GM18499 (cell line): ENCODE measurements around the gene NLGN3.
A peak's percentile ranks its signal among the peaks of the same experiment; 100 is the strongest.

Experiments
- ATAC-seq: cut with Tn5 transposase; IDR thresholded peaks from one replicate; pipeline ENCODE4 v1.9.1; 2021; ENCODE audit warnings: moderate number of reproducible peaks; ENCODE audit not compliant: insufficient read depth, unreplicated experiment

The NLGN3 gene

GRCh38 chrX:71144651-71145050 is at the start of gene NLGN3:
TSS of gene NLGN3 (plus strand) at chrX:71144841. CDS start at chrX:71147750, 2,909 bp downstream.
- no peak for ATAC-seq

DNA sequence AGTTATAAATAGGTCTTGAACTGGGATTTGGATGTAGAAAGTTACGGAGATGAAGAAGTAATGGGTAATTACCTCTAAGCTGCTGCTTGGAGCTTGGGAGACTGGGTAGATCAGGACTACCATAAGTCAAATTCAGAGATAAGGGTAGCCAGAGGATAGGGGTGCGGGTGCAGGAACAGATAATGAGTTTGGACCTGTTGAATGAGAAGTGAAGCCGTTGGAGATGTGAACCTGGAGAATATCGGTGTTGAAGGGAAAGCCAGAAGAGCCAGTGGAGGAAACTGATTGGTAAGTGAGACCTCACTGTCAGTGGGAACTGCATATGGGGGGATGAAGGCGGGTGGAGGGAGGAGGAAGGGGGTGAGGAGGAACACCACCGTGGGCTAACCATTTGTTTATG is 49.6 kb upstream of the NLGN3 start:
- no peak for ATAC-seq

DNA sequence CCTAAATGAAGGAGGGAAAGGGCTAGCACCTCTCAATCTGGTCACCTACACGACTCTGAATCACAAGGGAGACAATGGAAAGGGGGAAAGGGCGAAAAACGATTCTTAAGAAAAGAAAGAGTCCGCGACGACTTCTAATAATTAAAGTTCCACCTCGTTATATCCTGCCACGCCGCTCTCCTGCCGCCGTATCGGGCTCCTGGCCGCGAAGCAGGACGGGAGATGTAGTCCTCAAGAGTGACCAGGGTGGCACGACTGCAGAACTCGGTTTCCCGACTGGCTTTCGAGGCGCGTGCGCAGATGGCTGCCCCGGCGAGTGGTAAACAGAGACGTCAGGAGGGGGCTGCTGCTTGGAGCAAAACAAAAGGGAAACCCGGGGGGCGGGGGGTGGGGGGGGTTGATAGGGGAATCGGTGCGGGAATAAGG is 49.1 kb upstream of the NLGN3 start, which contains the start of gene FOXO4:
Gene FOXO4 (plus strand): TSS at position 297 of the 426 bp plus-strand sequence. CDS start 678 bp downstream, outside the sequence.
- peak; percentile 77 for ATAC-seq

DNA sequence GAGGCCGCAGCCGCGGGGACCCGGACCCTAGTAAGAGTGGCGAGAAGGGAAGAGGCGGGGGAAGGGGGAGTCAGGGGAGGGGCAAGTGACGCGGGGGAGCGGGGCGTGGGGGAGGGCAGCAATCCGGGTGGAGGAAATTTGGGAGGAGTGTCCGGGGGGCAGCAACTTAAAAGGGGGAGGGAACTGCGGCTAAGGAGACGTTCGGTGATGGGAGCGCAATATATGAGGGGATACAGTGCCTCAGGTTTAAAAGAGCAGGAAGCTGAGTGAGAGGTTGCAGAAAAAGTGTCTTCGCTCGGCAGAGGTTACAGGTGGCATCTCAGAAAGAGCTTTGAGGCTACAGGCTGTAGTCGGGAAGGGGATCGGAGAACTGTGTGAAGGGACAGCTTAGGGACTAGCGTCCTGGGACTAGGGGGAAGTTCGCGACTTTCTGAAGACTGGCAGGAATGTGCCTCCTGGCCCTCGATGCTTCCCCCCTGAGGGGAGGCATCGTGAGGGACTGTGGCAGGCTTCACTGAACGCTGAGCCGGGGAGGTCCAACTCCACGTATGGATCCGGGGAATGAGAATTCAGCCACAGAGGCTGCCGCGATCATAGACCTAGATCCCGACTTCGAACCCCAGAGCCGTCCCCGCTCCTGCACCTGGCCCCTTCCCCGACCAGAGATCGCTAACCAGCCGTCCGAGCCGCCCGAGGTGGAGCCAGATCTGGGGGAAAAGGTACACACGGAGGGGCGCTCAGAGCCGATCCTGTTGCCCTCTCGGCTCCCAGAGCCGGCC is 48.5 kb upstream of the NLGN3 start:
- ATAC-seq = no peak

DNA sequence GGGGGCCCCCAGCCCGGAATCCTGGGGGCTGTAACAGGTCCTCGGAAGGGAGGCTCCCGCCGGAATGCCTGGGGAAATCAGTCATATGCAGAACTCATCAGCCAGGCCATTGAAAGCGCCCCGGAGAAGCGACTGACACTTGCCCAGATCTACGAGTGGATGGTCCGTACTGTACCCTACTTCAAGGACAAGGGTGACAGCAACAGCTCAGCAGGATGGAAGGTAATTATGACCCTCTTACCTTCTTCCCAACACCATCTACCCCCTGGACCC is 47.9 kb upstream of the NLGN3 start:
- ATAC-seq = no peak

- no peak for ATAC-seq
Observed at GRCh38 chrX:71098302-71098701, 46.3 kb upstream of the NLGN3 start.

DNA sequence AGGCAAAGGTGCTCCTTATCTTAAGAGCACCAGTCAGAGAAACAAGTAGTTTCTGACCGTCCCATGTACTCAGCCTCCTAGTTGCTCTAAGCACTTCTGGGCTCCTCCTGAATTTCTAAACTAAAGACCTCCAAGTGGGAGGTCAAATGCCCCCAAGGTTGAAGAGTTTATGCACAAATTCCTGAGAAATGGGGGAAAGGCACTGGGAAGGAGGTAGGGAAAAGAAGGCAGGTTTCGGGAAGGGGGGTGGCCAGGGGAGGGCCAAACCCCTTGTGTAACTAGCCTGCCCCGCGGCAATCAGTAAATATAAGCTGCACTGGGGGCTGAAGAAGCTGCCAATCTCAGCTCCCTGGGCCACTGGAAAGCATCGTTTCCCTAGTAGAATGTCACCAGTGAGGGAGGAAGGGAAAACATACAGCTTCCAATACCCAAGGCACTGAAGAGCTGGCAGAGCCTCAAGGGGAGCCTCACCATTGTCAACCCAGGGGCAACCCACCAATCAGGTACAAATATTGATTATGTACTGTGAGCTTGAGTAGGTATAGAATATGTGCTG is 45.6 kb upstream of the NLGN3 start:
- no peak for ATAC-seq

- ATAC-seq = no peak
Observed at GRCh38 chrX:71099736-71100135, 44.9 kb upstream of the NLGN3 start.

GRCh38 chrX:71100581-71101505 is 43.8 kb upstream of the NLGN3 start:
- ATAC-seq = no peak

- no peak for ATAC-seq
Observed at GRCh38 chrX:71102292-71102691, 42.3 kb upstream of the NLGN3 start.

DNA sequence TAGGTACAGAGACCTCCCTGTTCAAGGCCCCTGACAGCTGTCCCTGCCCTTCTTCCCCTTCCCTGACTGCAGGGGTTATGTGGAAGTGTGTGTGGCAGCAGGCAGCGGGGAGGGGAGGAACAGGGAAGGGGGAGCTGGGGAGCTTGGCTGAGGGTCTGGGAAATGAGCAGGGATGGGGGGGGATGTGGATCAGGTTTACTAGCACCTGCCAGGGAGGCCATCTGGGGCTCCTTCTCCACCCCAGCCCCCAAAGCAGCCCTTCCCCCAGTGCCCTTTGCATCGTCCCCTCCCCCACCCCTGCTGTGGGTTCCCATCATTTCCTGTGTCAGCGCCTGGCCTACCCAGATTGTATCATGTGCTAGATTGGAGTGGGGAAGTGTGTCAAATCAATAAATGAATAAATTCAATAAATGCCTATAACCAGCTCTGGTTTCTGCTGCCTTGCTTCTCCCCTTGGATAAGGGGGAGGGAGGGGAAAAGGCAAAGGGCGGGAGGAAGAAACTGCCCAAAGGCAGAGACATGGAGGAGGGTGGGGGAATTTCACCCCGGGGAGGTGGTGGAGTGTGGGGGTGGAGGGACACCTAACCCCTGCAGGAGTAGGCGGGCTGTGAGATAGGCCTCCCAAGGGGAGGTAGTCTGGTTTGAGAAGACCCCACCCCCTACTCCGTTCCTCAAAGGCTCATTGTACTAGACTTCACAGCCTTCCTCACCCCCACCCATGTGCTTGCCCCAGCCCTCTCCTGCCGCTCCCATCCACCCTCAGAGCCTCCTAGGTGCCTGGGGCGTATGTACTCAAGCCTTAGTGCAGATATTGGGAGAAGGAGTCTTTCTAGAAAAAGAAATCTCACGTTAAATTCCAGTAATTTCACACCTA is 41.3 kb upstream of the NLGN3 start:
- no peak for ATAC-seq

- no peak for ATAC-seq
Observed at GRCh38 chrX:71105628-71106027, 39.0 kb upstream of the NLGN3 start.

GRCh38 chrX:71106427-71106826 is 38.2 kb upstream of the NLGN3 start, which contains the start of gene CXorf65:
TSS of gene CXorf65 (minus strand) at chrX:71106740. CDS start at chrX:71106556, 184 bp downstream.
- ATAC-seq = no peak

- no peak for ATAC-seq
Observed at GRCh38 chrX:71107245-71107644, 37.4 kb upstream of the NLGN3 start.

GRCh38 chrX:71107762-71108360 is 36.8 kb upstream of the NLGN3 start:
- no peak for ATAC-seq

- ATAC-seq = no peak
Observed at GRCh38 chrX:71109051-71109450, 35.6 kb upstream of the NLGN3 start.

DNA sequence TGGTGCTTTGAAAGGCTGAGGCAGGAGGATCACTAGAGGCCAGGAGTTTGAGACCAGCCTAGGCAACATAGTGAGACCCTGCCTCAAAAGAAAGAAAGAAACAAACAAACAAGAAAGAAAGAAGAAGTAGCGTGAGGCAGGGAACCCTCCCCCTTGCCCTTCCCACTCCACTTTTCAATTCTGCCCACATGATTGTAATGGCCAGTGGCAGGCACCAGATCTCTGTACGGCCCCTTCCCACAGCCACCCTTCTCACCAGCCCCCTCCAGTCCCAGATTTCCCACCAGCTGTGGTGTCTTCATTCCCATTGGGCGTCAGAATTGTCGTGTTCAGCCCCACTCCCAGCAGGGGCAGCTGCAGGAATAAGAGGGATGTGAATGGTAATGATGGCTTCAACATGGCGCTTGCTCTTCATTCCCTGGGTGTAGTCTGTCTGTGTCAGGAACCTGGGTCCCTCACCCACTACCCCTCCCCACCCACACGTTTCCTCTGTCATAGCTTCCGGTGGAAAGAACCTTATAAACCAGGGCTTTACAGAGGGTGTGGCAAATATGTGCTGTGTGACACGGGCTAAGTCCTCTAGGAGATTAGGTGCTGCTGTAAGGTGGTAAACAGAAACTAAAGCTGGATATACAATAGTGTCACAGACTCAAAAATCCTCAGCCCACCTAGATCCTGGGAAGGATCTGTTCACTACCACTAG is 33.3 kb upstream of the NLGN3 start, which contains the start of gene IL2RG:
Gene IL2RG (minus strand): TSS at position 437 of the 703 bp plus-strand sequence. CDS start 38 bp downstream, at position 399.
- ATAC-seq = peak; percentile 63

GRCh38 chrX:71111921-71112431 is 32.7 kb upstream of the NLGN3 start:
- ATAC-seq = peak; percentile 14

GRCh38 chrX:71117358-71117757 is 27.3 kb upstream of the NLGN3 start:
- ATAC-seq = no peak
